GM12878 (cell line): Measurements from ENCODE around the gene NDUFS6. TPM values are rescaled to one million over a fixed set of nuclear protein-coding genes. Genes with fewer than 3 reads are reported as not detected.

Experiments used
- ATAC-seq: fragments of 200-7000 bp; cut with Tn5 transposase; 3 replicates; pipeline ENCODE4 v1.9.1; 2020; ENCODE audit warnings: mild to moderate bottlenecking, moderate library complexity
- BruUV-seq: library from RNA; stranded (reverse); fragments of 400-500 nt; replicated peaks from 2 replicates; lab custom pipeline; 2021; lab: Mats Ljungman, UMichigan
- CTCF ChIA-PET: fragments of 300-600 bp; sonication (Branson Sonifier 250); formaldehyde crosslinking; extraction: SDS; loops from one replicate; lab custom pipeline; 2021; ENCODE audit warnings: inconsistent platforms; lab: Yijun Ruan, JAX
- POLR2A ChIA-PET: fragments of 350-600 bp; formaldehyde crosslinking; extraction: SDS; loops from one replicate; lab custom pipeline; 2021; ENCODE audit warnings: inconsistent platforms; lab: Charles Lee
- RAD21 ChIA-PET: fragments of 300-600 bp; sonication (Branson Sonifier 250); formaldehyde crosslinking; loops from one replicate; lab custom pipeline; 2023; ENCODE audit warnings: antibody characterized with exemption; ENCODE audit not compliant: unreplicated experiment; lab: Charles Lee
- SMC1A ChIA-PET: fragments of 300-600 bp; sonication (Branson Sonifier 250); formaldehyde crosslinking; loops from one replicate; lab custom pipeline; 2023; ENCODE audit not compliant: unreplicated experiment, uncharacterized antibody; lab: Charles Lee
- DNase-seq: peaks from one replicate; pipeline ENCODE4 v3.0.0-alpha.2; 2011; ENCODE audit warnings: low read depth, low spot score
- FAIRE-seq: peaks from 3 replicates; lab custom pipeline; 2011; peaks lifted over from hg19 to GRCh38; lab: Jason Lieb, UNC
- H2AFZ ChIP-seq: 2 replicates; pipeline ENCODE4 v1.6.0; 2011; ENCODE audit warnings: low read depth, low read length, control low read depth; ENCODE audit not compliant: control insufficient read depth
- H3K27ac ChIP-seq: 2 replicates; pipeline ENCODE4 v1.5.1; 2011; ENCODE audit warnings: control low read depth; ENCODE audit not compliant: control insufficient read depth, insufficient read depth
- H3K27me3 ChIP-seq, 2 experiments: replicated peaks in 1 of 2; 2 replicates each; pipeline versions ENCODE4 v1.6.0 to v1.6.1; 2011; ENCODE audit warnings: low read length in 1 of 2; ENCODE audit not compliant: control insufficient read depth in 2 of 2, insufficient read depth in 2 of 2
- H3K36me3 ChIP-seq, 2 experiments: 2 replicates each; pipeline ENCODE4 v1.5.1; 2011; ENCODE audit warnings: low read length in 1 of 2; ENCODE audit not compliant: control insufficient read depth in 2 of 2, insufficient read depth in 2 of 2
- H3K4me1 ChIP-seq: 2 replicates; pipeline ENCODE4 v1.6.1; 2011; ENCODE audit warnings: mild to moderate bottlenecking, low read length, moderate library complexity, mixed read lengths; ENCODE audit not compliant: control insufficient read depth, insufficient read depth
- H3K4me2 ChIP-seq: 2 replicates; pipeline ENCODE4 v1.6.0; 2011; ENCODE audit warnings: control low read depth; ENCODE audit not compliant: control insufficient read depth, insufficient read depth
- H3K4me3 ChIP-seq: fragments of 200-600 bp; sonication (generic); 2 replicates; pipeline ENCODE4 v1.5.1; 2016
- H3K79me2 ChIP-seq: 2 replicates; pipeline ENCODE4 v1.6.0; 2011; ENCODE audit warnings: low read length; ENCODE audit not compliant: control insufficient read depth, insufficient read depth
- H3K9ac ChIP-seq: 2 replicates; pipeline ENCODE4 v1.8.0; 2011; ENCODE audit warnings: low read length, control low read depth, mixed read lengths; ENCODE audit not compliant: control insufficient read depth, insufficient read depth
- H3K9me3 ChIP-seq: replicated peaks from 3 replicates; pipeline ENCODE4 v1.5.1; 2011; ENCODE audit warnings: mild to moderate bottlenecking, low read length; ENCODE audit not compliant: control insufficient read depth, insufficient read depth
- H4K20me1 ChIP-seq: 2 replicates; pipeline ENCODE4 v1.6.0; 2011; ENCODE audit not compliant: control insufficient read depth, insufficient read depth
- GABPA ChIP-seq: IDR thresholded peaks from 2 replicates; pipeline ENCODE4 v1.6.1; 2014; ENCODE audit warnings: antibody characterized with exemption, low read depth, mild to moderate bottlenecking, inconsistent platforms
- MEF2B ChIP-seq: fragments of 450-650 bp; IDR thresholded peaks from 2 replicates; pipeline ENCODE4 v1.6.1; 2018; ENCODE audit warnings: mild to moderate bottlenecking, moderate library complexity; ENCODE audit not compliant: partially characterized antibody, poor library complexity, severe bottlenecking
- PAX5 ChIP-seq: IDR thresholded peaks from 2 replicates; pipeline ENCODE4 v1.6.1; 2011; ENCODE audit warnings: low read depth, low read length, borderline replicate concordance
- POLR2AphosphoS5 ChIP-seq: IDR thresholded peaks from 2 replicates; pipeline ENCODE4 v1.6.1; 2011; ENCODE audit warnings: mild to moderate bottlenecking, low read length, inconsistent platforms
- RELA ChIP-seq: fragments of 450-650 bp; IDR thresholded peaks from 2 replicates; pipeline ENCODE4 v1.8.0; 2014; ENCODE audit warnings: borderline replicate concordance; ENCODE audit not compliant: partially characterized antibody
- SIX5 ChIP-seq: IDR thresholded peaks from 2 replicates; pipeline ENCODE4 v1.6.1; 2011; ENCODE audit warnings: mild to moderate bottlenecking, low read depth, low read length, moderate library complexity; ENCODE audit not compliant: severe bottlenecking
- SMARCA5 ChIP-seq: fragments of 450-650 bp; IDR thresholded peaks from 2 replicates; pipeline ENCODE4 v1.6.1; 2017; ENCODE audit warnings: mild to moderate bottlenecking
- TAF1 ChIP-seq: IDR thresholded peaks from 2 replicates; pipeline ENCODE4 v1.6.1; 2011; ENCODE audit warnings: mild to moderate bottlenecking, low read depth, low read length, borderline replicate concordance
- TCF7 ChIP-seq: IDR thresholded peaks from 2 replicates; pipeline ENCODE4 v1.6.1; 2014; ENCODE audit warnings: antibody characterized with exemption, borderline replicate concordance
- WGBS: methylation state at CpG from one replicate; pipeline ENCODE4 v1.1.6; 2016; ENCODE audit warnings: low lambda C conversion rate; ENCODE audit not compliant: insufficient replicate concordance, insufficient coverage; ENCODE audit errors: missing lambda C conversion rate; 5-methylcytosine and 5-hydroxymethylcytosine counted together
- in situ Hi-C: fragments of 300-500 bp; cut with MboI; formaldehyde crosslinking; loops from 9 replicates; pipeline ENCODE4 v1.14.3; 2018; ENCODE audit warnings: mixed read lengths
- intact Hi-C: fragments of 100-400 bp; cut with micrococcal nuclease; formaldehyde crosslinking; loops from one replicate; pipeline ENCODE4 v1.14.2; 2022; ENCODE audit not compliant: unreplicated experiment
- polyA plus RNA-seq, 11 experiments: library from polyadenylated mRNA; depleted of rRNA in 4 of 11; unstranded in 6 of 11; stranded (reverse) in 5 of 11; fragments of >200 nt; fragmentation: Nextera tagmentation in 4 of 11; fragmentation: Illumina TruSeq in 1 of 11; extraction: Ambion mirVana in 4 of 11; extraction: Trizol in 1 of 11; gene quantifications; 1 replicate in 1 of 11; 2 replicates in 10 of 11; pipeline versions ENCODE4 v1.2.1 to v1.2.3, GENCODE V29; 2011 to 2016; ENCODE audit warnings: inconsistent platforms in 2 of 11, missing spikeins in 2 of 11, low read depth in 1 of 11
- total RNA-seq, 4 experiments: library from RNA; depleted of rRNA in 3 of 4; stranded (reverse); fragments of >200 nt in 3 of 4; fragmentation: Illumina TruSeq in 1 of 4; extraction: Trizol in 1 of 4; gene quantifications; 2 replicates each; pipeline versions ENCODE4 v1.2.1 to v1.2.3, GENCODE V29; 2013 to 2021
- TF ChIP-seq, protein P1 (sequence below): fragments of 450-650 bp; IDR thresholded peaks from 2 replicates; pipeline ENCODE4 v1.6.1; 2017; ENCODE audit warnings: mild to moderate bottlenecking, moderate library complexity
- TF ChIP-seq, protein P2 (sequence below): fragments of 450-650 bp; IDR thresholded peaks from 2 replicates; pipeline ENCODE4 v1.6.1; 2014; ENCODE audit warnings: mild to moderate bottlenecking
- TF ChIP-seq, protein P3 (sequence below): IDR thresholded peaks from 2 replicates; pipeline ENCODE4 v1.6.1; 2012; ENCODE audit warnings: improper control_type of control experiment, low read depth, low read length; ENCODE audit not compliant: insufficient replicate concordance

NDUFS6 gene
- total and polyA plus RNA-seq, 10 of the 15 experiments (the other 5 are each of a cell fraction or from before 2014, with no cell fraction given): 20.7 to 213 (median 58.3) TPM

DNA sequence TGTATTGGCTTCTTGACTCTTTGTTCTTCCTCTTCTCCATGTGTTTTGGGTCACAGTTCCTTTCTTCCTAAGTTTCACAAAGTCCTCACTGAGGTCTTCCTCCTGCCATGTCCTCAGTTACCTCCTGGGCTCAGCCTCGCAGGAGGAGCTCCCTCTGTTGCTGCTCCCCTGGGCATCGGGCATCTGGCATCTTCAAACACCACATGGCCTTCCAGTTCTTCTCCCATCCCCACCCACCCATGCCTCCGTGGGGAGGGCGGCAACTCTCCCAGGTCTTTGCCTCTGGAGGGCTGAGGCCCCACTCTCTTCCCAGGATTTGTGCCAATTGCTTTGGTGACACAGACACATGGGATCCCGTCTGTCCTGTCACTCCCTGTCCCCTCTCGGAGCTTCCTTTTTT, 24.4 kb upstream of the NDUFS6 start:
- ChIA-PET POLR2A (no interaction called here), RAD21 (no interaction called here), SMC1A (interaction anchor here (1.3 to 1.5 kb wide), 2 partner anchors 16 to 22 kb away, joined by 3 to 4 read pairs; partner anchors contain the start of gene MRPL36), CTCF (interaction anchor here (0.9 to 1.3 kb wide), 2 partner anchors 13 to 24 kb away, joined by 3 to 5 read pairs; no protein-coding TSS in a partner anchor)
- Histone ChIP-seq H3K27me3 (no peaks in the 10 kb centered on the region), H3K4me3 (no peak overlapping the region), H3K27ac (no peak overlapping the region), H3K79me2 (no peaks in the 10 kb centered on the region), H3K9me3 (no peaks in the 10 kb centered on the region), H2AFZ (no peak overlapping the region), H3K4me2 (no peak overlapping the region), H3K9ac (no peak overlapping the region), H3K4me1 (peaks cover 2% of the 10 kb centered on the region), H4K20me1 (no peaks in the 10 kb centered on the region), H3K36me3 (no peaks in the 10 kb centered on the region)
- WGBS: 64% methylated on average over 4 of the region's 6 CpGs
- BruUV-seq: no TSS peak
- intact Hi-C loops: no loop called here
- ATAC-seq (no peak), FAIRE-seq (no peak), DNase-seq (no peak)
- in situ Hi-C loops: no loop called here
- TF ChIP-seq, protein P1, sequence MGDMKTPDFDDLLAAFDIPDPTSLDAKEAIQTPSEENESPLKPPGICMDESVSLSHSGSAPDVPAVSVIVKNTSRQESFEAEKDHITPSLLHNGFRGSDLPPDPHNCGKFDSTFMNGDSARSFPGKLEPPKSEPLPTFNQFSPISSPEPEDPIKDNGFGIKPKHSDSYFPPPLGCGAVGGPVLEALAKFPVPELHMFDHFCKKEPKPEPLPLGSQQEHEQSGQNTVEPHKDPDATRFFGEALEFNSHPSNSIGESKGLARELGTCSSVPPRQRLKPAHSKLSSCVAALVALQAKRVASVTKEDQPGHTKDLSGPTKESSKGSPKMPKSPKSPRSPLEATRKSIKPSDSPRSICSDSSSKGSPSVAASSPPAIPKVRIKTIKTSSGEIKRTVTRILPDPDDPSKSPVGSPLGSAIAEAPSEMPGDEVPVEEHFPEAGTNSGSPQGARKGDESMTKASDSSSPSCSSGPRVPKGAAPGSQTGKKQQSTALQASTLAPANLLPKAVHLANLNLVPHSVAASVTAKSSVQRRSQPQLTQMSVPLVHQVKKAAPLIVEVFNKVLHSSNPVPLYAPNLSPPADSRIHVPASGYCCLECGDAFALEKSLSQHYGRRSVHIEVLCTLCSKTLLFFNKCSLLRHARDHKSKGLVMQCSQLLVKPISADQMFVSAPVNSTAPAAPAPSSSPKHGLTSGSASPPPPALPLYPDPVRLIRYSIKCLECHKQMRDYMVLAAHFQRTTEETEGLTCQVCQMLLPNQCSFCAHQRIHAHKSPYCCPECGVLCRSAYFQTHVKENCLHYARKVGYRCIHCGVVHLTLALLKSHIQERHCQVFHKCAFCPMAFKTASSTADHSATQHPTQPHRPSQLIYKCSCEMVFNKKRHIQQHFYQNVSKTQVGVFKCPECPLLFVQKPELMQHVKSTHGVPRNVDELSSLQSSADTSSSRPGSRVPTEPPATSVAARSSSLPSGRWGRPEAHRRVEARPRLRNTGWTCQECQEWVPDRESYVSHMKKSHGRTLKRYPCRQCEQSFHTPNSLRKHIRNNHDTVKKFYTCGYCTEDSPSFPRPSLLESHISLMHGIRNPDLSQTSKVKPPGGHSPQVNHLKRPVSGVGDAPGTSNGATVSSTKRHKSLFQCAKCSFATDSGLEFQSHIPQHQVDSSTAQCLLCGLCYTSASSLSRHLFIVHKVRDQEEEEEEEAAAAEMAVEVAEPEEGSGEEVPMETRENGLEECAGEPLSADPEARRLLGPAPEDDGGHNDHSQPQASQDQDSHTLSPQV: no peak
- no peak for TF ChIP-seq TAF1
- TF ChIP-seq GABPA: no peak
- TF ChIP-seq, protein P2, sequence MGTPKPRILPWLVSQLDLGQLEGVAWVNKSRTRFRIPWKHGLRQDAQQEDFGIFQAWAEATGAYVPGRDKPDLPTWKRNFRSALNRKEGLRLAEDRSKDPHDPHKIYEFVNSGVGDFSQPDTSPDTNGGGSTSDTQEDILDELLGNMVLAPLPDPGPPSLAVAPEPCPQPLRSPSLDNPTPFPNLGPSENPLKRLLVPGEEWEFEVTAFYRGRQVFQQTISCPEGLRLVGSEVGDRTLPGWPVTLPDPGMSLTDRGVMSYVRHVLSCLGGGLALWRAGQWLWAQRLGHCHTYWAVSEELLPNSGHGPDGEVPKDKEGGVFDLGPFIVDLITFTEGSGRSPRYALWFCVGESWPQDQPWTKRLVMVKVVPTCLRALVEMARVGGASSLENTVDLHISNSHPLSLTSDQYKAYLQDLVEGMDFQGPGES: no peak
- no peak for TF ChIP-seq SMARCA5
- TF ChIP-seq PAX5: no peak
- TF ChIP-seq POLR2AphosphoS5: no peak
- no peak for TF ChIP-seq RELA
- no peak for TF ChIP-seq MEF2B
- TF ChIP-seq, protein P3, sequence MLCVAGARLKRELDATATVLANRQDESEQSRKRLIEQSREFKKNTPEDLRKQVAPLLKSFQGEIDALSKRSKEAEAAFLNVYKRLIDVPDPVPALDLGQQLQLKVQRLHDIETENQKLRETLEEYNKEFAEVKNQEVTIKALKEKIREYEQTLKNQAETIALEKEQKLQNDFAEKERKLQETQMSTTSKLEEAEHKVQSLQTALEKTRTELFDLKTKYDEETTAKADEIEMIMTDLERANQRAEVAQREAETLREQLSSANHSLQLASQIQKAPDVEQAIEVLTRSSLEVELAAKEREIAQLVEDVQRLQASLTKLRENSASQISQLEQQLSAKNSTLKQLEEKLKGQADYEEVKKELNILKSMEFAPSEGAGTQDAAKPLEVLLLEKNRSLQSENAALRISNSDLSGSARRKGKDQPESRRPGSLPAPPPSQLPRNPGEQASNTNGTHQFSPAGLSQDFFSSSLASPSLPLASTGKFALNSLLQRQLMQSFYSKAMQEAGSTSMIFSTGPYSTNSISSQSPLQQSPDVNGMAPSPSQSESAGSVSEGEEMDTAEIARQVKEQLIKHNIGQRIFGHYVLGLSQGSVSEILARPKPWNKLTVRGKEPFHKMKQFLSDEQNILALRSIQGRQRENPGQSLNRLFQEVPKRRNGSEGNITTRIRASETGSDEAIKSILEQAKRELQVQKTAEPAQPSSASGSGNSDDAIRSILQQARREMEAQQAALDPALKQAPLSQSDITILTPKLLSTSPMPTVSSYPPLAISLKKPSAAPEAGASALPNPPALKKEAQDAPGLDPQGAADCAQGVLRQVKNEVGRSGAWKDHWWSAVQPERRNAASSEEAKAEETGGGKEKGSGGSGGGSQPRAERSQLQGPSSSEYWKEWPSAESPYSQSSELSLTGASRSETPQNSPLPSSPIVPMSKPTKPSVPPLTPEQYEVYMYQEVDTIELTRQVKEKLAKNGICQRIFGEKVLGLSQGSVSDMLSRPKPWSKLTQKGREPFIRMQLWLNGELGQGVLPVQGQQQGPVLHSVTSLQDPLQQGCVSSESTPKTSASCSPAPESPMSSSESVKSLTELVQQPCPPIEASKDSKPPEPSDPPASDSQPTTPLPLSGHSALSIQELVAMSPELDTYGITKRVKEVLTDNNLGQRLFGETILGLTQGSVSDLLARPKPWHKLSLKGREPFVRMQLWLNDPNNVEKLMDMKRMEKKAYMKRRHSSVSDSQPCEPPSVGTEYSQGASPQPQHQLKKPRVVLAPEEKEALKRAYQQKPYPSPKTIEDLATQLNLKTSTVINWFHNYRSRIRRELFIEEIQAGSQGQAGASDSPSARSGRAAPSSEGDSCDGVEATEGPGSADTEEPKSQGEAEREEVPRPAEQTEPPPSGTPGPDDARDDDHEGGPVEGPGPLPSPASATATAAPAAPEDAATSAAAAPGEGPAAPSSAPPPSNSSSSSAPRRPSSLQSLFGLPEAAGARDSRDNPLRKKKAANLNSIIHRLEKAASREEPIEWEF: no peak
- TF ChIP-seq TCF7: no peak
- no peak for TF ChIP-seq SIX5
